ENCODE measurements around the gene THRB.

- TF ChIP-seq, protein P1, sequence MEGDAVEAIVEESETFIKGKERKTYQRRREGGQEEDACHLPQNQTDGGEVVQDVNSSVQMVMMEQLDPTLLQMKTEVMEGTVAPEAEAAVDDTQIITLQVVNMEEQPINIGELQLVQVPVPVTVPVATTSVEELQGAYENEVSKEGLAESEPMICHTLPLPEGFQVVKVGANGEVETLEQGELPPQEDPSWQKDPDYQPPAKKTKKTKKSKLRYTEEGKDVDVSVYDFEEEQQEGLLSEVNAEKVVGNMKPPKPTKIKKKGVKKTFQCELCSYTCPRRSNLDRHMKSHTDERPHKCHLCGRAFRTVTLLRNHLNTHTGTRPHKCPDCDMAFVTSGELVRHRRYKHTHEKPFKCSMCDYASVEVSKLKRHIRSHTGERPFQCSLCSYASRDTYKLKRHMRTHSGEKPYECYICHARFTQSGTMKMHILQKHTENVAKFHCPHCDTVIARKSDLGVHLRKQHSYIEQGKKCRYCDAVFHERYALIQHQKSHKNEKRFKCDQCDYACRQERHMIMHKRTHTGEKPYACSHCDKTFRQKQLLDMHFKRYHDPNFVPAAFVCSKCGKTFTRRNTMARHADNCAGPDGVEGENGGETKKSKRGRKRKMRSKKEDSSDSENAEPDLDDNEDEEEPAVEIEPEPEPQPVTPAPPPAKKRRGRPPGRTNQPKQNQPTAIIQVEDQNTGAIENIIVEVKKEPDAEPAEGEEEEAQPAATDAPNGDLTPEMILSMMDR (IDR thresholded peaks at IDR 0.05), result no peak
- TF ChIP-seq POLR2A (IDR thresholded peaks at IDR 0.05), result no peak
Measured at GRCh38 chr3:24361623-24362022, 133.0 kb downstream of the THRB start.
